HK-2 (cell line): Measurements from ENCODE around the gene CSH2.
A peak's percentile ranks its signal among the peaks of the same experiment; 100 is the strongest.

ENCODE experiments used
- DNase-seq: peaks from one replicate; pipeline ENCODE4 v3.0.0-alpha.2; 2018; ENCODE audit not compliant: unreplicated experiment

Gene CSH2

DNA sequence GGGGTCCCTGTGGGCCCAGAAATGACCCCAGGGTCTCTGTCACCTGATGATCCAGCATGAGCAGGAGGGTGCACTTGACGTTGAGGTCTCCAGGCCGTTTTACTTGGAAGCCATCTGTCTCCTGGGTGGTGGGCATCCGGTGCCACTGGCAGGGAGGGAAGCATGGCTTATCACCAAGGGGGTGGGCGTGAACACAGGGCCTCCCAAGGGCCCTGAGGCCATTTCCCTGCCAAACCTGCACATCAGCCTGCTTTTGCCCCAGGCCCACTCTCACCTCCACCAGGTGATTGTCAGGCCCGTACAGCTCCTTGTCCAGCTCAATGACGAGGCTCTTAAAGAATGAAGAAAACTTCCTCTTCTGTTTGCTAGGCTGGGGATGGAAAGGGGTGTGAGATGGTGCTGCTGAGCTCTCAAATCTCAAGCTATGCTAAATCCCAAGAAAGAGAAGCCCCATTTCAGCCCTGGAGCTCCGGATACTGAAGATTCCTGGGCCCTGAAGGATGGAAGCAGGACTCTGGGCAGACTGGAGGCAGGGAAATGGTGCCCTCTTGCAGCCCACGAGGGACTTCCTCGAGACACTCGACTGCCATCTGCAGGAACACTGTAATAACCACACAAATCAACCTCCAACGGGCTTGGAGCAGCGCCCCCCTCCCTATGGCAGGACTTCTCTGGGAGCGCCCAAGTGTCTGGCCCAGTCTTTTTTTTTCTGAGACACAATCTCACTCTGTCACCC is 38.9 kb downstream of the CSH2 start:
- DNase-seq: peak; percentile 58

DNA sequence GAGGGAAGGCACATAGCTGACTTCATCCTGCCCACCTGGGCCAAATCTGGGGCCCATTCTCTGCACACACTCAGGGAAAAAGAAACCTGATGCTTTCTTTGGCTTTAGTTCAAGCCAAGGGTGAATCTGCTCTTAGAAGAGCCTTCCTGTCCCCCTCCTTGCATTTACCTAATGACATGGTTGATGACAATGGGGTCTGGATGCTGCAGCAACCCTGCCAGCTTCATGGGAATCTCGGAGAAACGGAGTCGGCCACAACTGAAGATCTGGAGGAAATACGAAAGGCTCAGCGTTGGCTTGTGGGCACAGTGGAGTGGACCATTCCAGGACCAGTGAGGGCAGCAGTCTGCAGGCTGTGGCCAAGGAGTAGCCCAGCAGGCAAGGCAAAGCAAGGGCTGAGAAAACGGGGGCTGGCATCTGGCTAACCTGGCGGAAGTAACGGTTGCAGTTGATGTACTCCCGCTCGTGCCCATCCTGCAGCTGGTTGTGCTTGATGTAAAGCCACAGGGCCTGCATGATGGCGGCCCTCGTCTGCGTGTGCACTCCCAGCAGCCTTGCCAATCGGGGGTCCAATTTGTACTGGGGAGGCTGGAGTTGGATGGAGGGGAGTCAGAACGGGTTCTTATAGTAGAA is 39.6 kb downstream of the CSH2 start:
- DNase-seq: no peak

DNA sequence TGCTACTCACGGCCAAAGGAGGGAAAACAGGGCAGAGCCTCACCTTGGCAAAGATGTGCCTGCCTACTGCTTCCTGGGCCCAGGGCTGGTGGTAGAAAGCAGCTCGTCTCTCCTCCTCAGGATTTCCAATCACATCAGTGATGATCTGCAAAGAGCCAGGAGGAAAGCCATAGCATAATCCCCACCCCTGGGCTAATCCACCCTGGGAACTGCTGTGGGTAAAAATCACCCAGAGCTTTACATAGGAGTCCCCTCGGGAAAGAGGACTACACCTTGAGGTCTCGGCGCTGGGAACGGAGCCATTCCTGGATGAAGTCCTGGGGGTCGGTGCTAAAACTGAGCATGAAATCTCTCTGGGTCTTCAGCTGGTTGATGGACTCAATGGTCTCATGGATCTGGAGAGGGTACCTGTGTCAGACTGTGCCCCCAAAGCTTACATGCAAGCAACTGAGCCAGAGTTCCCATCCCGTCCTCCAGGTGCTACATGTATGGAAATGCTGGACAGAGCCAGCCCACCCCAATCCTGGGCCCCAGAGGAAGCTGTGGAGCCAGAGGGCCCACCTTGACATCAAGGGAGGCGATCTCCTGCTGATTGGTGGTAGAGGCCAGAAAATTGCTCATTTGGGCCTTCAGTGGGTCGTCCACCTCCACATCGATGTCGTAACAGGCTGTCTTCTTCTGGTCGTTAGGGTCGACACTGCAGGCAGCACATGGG is 40.3 kb downstream of the CSH2 start:
- no peak for DNase-seq

DNA sequence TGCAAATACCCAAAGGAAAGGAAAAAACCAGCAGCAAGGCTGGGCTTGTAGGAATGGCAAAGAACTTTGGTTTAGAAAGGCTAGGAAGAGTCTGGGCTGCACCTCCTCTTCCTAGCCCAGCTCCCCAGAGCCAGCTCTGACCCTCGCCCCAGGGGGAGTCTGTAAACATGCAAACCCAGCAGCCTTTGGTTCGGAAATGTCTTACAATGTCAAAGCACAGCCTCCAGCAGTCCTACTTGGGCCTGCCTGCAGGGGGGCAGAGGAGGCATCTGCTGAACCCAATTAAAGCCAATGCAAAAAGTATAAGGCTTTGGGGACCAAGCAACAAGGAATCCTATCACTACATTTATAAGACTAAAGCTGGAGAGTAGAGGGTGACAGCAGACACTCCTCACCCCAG is 41.0 kb downstream of the CSH2 start:
- no peak for DNase-seq

DNA sequence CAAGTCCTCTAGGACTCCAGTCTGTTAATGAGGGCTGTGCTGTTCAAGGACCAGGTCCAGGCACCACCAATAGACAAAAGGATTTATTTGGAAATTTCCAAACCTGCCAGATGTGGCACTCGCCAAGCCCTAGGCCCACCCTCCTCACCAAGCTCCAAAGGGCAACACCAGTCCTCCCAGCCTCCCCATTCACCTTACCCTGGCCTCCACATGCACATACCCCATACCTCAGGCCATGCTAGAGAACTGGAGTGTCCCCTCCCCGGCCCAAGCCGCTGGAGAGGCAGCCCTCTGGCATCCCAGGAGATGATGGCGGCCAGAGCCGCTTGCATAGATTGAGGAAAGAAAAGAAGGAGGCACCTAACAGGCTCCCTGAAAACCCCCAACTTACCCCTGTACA is 41.5 kb downstream of the CSH2 start:
- no peak for DNase-seq

DNA sequence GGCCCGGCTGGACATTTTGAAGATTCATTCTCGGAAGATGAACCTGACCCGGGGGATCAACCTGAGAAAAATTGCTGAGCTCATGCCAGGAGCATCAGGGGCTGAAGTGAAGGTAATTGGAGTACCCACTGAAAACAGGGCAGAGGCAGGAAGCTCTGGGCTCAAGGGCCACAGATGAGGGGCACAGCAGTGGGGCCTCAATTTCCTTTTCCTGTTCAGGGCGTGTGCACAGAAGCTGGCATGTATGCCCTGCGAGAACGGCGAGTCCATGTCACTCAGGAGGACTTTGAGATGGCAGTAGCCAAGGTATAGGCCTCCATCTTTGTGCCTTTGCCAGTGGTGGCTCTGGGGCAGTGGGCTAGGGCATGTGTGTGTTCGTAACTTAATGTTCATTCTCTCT is 42.0 kb downstream of the CSH2 start:
- DNase-seq: no peak

DNA sequence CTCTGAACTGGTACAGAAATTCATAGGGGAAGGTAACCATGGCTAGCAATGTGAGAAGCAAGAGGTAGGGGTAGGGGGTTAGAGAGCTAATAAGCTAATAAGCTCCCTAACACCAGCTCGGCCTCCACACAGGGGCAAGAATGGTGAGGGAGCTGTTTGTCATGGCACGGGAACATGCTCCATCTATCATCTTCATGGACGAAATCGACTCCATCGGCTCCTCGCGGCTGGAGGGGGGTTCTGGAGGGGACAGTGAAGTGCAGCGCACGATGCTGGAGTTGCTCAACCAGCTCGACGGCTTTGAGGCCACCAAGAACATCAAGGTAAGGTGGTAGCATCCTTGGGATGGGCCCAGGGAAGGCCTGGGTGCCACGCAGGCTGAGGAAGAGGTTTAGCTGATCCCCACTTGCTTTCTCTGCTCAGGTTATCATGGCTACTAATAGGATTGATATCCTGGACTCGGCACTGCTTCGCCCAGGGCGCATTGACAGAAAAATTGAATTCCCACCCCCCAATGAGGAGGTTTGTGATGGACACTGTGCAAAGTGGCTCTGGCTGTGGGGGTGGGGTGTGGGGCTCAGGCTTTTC is 42.5 kb downstream of the CSH2 start:
- DNase-seq: no peak

DNA sequence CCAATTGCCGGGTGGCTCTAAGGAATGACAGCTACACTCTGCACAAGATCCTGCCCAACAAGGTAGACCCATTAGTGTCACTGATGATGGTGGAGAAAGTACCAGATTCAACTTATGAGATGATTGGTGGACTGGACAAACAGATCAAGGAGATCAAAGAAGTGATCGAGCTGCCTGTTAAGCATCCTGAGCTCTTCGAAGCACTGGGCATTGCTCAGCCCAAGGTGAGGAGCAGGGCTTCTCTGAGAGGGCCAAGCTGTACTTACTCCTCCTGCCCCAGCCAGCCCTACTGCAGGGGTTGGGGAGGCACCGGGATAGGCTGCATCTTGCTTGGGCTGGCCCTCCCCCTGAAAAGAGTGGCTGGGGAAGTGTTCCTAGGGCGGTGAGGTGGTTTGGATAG is 43.2 kb downstream of the CSH2 start:
- no peak for DNase-seq

DNA sequence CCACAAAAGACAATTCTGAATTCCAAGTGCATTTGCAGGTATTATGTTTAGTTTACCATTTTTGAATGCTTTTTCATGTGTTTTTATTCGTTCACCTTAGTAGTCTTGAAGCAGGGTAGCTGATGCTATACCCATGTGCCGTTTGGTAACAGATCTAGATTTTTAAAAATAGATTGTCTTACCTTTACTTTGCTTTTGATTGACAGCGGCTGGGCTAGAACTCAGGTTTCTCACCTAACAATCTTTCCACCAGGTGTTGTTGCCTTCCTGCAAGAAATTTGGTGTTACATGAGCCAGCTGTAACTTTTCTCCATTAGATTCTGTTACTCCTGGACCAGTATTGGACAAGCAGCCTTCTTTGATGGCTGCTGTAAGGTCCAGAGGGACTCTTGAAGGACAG is 44.5 kb downstream of the CSH2 start:
- no peak for DNase-seq

DNA sequence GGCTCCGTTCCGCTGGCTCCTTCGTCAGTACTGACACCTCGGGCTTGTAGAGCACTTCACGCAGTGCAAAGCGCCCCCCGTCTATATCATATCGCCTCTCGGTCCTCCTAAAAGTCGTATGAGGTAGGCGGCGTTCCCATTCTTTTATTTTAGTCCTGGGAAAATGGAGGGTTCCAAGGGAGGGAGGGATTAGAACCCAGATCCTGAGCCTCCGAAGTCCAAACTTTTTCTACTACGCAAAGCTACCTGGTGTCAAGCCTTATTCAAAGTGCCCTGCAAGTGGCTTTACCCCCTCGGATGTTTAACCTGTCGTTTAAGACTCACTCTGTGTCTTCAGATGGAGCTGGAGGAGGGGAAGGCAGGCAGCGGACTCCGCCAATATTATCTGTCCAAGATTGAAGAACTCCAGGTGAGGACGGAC is 45.7 kb downstream of the CSH2 start:
- no peak for DNase-seq

DNA sequence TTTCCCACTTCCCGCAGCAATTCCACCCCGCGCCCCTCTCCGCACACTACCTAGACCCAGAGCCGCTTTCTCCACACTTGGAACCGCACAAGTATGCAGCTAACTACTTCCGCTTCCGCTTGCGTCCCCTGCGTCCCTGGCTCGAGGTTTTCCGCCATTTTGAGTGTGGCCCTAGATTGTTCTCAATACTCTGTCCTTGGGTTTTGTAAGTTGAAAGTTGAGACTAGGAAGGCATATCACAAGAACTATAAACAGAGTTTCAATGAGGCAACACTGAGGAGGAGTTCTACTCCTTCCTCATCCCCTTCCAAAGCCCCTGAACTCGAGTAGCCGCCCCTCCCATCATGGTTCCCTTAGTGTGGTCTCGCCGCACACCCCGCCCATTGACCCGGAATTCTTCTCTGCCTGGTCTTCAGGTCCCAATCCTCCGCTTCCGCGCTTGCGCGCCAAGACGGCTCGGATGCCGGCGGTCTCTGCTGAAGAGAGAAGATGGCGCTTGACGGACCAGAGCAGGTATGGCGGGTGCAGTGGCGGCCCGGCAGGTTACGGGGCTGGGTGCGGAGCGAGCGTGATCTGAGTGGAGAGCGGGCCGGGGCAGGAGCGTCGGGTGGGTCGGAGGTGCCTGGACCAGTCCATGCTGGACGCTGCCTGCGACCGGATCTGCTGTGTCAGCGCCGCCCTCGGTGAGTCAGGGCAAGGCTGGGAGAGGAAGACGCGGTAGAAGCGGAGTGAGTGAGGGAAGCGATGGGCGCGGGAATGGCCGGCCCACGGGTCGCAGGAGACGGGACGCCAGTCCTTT is 46.3 kb downstream of the CSH2 start, which contains the start of the genes FTSJ3 and PSMC5:
FTSJ3 (minus strand) TSS at position 662 of the 799 bp plus-strand sequence. CDS start 761 bp downstream, outside the sequence.
PSMC5 (plus strand) TSS at position 430 of the 799 bp plus-strand sequence; CDS start at position 490, 60 bp downstream.
- peak; percentile 95 for DNase-seq

DNA sequence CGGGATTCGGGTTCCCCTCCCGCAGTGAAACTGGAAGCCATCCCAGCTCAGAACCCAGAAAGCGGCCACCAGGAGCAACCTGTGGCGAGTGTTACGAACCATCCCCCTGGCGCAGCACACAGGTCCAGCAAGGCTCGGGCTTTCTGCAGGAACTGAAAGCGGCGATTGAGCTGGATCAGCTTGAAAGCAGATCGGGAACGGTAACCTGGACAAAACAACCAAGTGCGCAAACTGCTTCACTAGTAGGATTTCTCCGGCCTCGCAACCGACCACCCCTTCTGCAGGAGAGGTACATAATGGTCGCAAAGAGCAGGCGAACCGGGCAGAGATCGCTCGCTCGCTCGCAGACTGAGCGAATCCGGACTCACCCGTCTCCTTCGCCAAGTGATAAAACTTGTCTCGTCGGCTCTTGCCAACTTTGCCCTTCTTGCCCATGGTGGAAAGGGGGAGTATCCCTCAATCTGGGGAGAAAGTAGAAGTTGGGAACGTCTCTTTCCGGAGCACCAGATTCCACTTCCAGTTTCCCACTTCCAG is 46.9 kb downstream of the CSH2 start:
- DNase-seq: no peak

DNA sequence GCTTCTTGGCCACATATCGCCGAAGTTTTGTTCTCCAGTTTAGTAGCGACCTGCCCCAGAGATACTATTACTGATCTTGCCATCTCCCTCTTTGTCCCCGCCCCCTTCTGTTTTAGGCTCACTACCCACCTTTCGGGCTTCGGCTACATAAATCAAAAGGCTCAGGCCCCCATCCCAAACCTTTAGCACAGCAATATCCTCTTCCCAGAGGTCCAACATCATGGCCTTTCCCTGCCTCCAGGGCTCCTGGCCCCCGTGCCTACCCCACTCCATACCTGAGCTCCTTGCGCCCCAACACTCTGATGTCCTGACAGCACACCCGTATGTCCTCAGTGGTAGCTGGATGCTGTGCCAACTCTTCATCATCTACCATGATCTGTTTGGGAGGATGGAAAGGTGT is 49.1 kb downstream of the CSH2 start:
- DNase-seq: no peak

DNA sequence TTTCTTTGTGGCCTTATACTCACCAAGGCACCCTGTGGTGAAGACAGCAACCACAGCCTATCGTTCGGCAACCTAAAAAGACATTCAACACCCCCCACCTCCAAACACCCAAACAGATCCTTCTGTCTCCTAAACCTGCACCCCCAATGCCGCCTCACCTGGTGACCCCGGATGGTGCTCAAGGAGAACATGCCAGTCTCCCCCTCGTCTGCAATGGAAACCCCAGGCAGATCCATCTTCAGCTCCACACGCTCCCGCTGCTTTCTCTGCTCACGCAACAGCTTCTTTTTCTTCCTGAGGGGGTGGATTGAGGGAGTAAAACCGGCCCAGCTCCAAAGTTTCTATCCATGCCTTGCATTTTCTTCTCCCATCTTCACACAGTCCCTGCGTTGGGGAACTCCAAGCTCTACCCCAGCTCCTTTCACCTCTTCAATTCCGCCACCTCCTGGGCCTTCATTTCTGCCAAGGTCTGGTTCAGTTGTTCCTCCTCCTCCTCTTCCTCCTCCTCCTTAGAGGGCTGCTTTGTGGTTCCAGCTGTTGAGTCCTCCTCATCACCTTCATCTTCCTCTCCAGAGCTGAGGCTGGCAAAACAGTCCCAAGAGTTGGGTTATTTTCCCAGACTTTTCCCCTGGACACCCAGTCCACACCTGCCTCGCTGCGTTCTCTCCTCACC is 49.7 kb downstream of the CSH2 start:
- no peak for DNase-seq

DNA sequence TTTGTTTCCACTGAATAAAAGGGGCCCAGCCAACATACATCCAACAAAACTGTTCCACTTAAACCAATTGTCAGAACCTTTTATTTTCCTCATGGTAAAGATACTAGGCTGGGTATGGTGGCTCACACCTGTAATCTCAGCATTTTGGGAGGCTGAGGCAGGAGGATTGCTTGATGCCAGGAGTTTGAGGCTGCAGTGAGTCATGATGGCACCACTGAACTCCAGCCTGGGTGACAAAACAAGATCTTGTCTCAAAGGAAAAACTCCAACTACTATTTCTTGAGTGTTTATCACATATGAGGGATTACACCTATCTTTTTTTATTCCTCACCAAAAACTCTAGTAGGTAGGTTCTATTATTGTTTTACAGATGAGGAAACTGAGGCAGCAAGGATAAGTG is 50.9 kb downstream of the CSH2 start:
- no peak for DNase-seq
